ENCODE data around the gene POLR2J3.
"Not testable (repeated sequence)": the region's sequence is repeated elsewhere in the genome, so short reads cannot be mapped to it uniquely, and the experiment has no call there.

The POLR2J3 gene

DNA sequence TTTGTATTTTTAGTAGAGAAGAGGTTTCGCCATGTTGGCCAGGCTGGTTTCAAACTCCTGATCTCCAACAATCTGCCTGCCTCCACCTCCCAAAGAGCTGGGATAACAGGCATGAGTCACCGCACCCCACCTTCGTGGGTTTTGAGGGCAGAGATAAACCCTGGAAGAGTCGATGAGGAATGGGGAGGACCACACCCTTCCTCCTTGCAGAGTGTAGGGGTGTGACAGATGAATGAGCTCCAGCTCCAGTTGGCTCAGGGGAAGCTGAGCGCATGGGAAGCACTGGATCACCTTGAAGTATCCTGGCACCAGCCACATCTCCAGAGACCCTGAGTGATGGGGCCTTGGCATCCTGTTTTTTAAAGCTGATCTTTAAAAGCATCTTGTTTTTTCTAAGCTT, 11.1 kb upstream of the POLR2J3 start:
- not testable (repeated sequence) for DNase-seq (ENCODE audit: low read depth in 3 of 3)

DNA sequence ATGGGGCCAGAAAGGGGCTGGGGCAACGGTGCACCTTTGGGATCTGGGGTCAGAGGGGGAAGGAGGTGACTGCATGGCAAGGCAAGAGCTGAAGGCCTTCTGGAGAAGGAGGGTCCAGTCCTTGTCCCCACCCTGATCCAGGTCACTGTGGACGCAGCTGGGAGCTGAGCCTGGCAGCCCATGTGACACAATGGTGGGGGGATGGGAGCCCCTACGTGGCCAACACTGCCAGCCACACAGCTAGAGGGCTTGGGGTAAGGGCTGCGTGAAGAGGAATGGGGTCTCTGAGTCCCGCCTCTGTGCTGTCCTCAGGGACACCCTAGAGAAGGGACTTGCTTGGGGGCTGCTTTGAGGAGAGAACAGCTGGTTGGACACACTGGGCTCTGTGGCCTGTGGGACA, 9.3 kb upstream of the POLR2J3 start:
- not testable (repeated sequence) for DNase-seq (ENCODE audit: low read depth in 3 of 3)

DNA sequence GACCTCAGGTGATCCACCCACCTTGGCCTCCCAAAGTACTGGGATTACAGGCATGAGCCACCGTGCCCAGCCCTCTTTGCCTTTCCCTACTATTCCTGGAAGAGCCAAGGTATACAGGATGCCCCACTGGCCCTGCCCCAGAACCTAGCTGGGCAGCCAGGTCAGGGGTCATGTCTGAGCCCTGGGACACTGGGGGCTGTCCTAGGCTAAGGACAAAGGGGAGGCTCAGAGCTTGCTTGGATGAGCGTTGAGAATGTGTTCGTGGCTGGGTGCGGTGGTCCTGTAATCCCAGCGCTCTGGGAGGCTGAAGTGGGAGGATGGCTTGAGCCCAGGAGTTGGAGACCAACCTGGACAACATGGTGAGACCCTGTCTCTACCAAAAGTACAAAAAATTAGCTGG, 6.1 kb upstream of the POLR2J3 start:
- DNase-seq (ENCODE audit: low read depth in 3 of 3) = not testable (repeated sequence)

DNA sequence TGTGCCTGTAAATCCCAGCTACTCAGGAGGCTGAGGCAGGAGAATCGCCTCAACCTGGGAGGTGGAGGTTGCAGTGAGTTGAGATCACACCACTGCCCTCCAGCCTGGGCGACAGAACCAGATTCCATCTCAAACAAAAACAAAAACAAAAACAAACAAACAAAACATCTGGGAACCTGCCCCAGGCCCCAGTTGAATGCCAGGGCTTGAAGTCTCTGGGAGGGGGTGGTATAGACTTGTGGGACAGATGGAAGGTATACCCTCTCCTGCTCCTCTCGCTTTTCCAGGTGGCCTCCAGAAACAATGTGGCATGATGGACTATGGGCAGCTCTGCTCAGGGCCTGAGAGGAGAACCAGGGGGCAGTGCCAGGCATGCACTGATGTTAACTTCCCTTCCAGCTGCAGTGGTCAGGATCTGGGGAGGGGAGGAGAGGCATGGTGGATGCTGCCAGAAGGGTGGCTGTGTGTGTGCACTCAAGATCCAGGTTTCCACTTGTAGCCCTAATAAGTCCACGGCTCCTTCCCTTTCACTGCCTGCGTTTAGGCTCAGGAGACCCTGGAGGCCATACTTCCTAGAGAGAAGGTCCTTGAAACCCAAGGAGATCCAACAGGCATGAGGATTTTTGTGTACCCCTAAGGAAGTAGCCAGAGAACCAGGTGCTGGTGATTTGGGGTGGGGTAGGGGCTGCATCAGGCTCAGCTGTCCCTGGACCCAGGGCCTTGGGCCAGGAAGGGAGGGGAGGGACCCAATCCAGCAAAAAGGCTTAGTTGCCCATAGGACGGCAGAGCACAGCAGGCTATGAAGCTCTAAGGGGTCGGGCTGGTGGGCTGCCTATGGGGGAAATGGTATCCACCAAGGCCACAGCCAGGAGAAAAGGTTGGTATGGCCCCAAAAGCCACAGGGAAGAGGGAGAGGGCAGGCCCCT, 5.2 kb upstream of the POLR2J3 start:
- DNase-seq (ENCODE audit: low read depth in 3 of 3) = not testable (repeated sequence)

DNA sequence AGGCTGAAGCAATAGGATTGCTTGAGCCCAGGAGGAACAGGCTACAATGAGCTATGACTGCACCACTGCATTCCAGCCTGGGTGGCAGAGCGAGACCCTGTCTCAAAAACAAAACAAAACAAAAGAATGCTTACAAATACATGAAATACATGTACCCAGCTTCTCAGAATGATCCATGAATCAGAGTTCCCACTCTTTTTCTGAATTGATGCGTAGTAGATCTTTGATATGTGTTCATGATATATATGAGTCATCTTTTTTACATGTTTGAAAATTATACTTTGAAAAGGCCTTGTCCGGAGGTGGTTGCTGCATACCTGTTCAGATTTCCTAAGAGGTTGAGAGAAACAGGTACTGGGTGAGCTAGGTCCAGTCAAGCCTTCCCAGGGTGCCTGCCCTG, 4.0 kb upstream of the POLR2J3 start:
- not testable (repeated sequence) for DNase-seq (ENCODE audit: low read depth in 3 of 3)

DNA sequence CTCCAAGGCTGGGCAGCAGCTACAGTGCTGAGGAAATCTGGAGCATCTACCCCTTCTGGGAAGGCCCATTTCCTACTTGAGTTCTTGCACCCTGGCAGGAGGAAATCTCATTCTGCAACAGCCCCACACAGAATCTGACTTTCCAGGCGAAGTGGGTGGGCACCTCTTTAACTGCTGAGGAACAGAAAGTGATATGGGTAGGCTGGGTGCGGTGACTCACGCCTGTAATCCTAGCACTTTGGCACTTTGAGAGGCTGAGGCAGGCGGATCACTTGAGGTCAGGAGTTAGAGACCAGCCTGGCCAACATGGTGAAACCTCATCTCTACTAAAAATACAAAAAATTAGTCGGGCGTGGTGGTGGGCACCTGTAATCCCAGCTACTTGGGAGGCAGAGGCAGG, 2.2 kb upstream of the POLR2J3 start:
- DNase-seq (ENCODE audit: low read depth in 3 of 3) = not testable (repeated sequence)

DNA sequence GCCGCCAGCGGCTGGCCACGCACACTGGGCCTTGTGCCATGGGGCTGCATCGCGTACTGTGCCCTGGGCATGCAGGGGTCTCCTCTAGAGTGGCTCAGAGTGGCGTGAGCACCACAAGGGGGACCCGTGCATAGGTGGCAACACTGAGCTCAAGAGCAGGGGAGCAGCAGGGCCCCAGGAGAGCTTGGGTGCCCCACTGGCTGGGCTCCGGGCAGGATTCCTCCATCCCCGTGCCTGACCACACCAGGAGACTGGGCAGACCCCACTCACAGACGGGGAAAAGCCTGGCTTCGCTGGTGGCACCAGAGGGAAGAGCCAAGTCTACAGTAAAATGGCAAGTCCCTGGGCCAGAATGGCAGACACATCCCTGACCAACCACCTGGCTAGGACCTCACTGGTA, 3.8 kb downstream of the POLR2J3 start:
- not testable (repeated sequence) for DNase-seq (ENCODE audit: low read depth in 3 of 3)

DNA sequence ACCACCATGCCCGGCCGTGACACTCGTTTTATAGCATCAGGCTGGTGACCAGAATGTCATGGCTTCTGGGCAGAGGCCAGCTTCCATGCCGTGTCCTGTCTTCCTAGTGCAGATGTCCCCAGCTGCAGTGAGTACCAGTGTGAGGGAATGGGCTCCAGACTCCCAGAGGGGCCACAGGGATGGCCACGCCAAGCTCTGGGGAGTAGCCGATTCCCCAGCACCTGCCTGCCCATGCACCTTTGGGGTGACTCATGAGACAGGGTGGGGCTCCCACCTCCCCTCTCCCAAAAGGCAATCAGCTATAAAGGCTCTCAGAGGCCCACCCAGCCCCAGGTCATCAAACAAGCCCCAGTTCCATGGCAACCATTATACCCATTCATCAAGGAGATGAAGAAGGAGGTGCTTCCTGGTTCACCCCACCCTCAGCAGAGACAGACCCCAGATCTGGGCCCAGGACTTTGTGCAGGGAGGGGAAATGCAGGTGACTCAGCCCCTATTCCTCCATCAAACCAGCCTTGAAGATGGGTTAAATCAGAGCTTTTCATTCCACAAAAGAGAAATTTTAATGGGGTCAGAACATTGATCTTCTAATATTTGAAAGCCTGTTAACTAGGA, 21.5 kb downstream of the POLR2J3 start, which contains the start of gene SPDYE2:
SPDYE2 (plus strand) TSS at position 419 of the 615 bp plus-strand sequence. CDS start 2,030 bp downstream, outside the sequence.
- DNase-seq (ENCODE audit: low read depth in 3 of 3) = not testable (repeated sequence)

DNA sequence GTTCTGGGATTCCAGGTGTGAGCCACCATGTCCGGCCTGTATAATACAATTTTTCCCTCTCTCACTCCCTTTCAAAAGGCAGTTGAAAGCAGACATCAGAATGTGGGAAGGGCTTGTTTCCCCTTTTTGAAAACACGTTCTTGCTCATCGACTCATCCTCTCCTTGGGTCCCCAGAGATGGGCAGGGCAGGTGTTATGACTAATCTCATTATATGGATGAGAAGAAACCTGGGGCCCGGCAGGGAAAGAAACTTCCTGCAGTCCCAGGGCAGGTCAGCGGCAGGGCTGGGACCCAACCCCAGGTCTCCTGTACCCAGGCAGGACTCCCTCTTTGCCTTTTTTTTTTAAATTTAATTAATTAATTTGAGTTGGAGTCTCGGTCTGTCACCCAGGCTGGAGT, 26.0 kb downstream of the POLR2J3 start:
- DNase-seq (ENCODE audit: low read depth in 3 of 3) = not testable (repeated sequence)

DNA sequence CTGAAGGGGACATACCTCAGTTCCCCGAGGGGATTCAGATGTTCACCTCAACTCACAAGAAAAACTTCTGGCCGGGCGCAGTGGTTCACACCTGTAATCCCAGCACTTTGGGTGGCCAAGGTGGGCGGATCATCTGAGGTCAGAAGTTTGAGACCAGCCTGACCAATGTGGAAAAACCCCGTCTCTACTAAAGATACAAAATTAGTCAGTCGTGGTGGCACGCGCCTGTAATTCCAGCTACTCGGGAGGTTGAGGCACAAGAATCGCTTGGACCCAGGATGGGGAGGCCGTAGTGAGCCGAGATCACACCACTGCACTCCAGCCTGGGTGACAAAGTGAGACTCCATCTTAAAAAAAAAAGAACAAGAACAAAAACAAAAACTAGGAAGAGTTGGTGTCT, 27.1 kb downstream of the POLR2J3 start:
- not testable (repeated sequence) for DNase-seq (ENCODE audit: low read depth in 3 of 3)

DNA sequence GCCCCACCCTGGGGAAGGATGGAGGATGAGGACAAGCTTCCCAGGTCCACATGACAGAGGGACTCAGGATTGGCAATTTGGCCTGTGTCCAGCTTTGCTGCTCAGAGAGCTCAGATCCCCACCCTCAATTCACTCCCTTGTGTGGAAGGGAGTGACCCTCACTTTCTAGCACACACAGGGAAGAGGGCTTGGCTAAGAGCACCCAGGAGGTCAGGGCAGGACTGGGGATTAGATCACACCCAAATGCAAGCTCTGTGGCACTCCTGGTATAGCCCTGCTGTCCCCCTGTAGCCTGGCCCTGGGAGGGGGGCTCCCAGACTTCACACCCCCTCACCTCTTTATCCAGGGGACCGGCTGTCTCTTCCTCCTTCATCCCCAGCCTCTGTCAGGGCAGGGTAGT, 28.0 kb downstream of the POLR2J3 start:
- DNase-seq (ENCODE audit: low read depth in 3 of 3) = not testable (repeated sequence)

DNA sequence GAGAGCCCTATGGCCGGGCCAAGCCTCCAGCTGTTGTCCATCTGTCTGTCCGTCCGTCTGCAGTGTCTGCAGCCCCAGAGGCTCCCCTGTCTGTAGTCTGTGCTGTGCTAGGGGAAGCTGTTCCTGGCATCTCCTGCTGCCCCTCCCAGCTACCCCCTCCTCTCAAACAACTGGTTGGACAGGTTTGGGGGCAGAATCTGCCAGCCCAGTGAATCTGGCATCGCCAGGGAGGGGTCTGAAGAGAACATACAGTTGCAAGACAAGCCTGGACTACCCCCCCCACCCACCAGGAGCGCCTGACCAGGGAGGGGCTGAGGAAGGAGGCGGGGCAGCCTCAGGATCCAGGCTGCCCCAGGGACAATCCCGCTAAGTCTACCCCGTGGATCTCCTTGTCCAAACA, 28.8 kb downstream of the POLR2J3 start, which contains the start of gene UPK3BL2:
UPK3BL2 (minus strand) TSS at position 101 of the 400 bp plus-strand sequence; CDS start at position 41, 60 bp downstream.
- DNase-seq (ENCODE audit: low read depth in 3 of 3) = not testable (repeated sequence)

DNA sequence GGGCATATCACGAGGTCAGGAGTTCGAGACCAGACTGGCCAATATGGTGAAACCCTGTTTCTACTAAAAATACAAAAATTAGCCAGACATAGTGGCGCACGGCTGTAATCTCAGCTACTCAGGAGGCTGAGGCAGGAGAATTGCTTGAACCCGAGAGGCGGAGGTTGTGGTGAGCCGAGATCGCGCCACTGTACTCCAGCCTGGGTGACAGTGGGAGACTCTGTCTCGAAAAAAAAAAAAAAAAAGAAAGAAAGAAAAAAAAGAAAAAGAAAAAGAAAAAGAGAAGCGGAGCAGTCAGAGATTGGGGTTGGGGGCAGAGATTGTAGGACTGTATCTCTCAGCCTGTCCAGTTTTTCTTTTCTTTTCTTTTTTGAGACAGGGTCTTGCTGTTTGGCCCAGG, 29.6 kb downstream of the POLR2J3 start:
- not testable (repeated sequence) for DNase-seq (ENCODE audit: low read depth in 3 of 3)

DNA sequence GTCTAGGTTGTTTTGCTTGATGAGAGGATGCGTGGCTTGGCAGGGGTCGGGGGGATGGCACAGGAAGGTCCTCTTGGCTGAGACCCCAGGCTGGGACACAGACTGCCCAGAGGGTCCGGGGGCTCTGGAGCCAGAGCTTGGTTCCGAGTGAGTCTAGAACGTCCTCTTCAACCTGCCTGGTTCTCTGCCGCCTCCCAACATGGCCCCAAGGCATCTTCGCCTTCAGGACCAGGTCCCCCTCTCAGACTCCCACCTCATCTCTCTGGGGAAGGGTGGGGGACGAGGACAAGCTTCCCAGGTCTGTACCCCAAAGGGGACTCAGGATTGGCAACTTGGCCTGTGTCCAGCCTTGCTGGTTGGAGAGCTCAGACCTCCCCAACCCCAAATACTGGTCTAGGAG, 30.3 kb downstream of the POLR2J3 start:
- DNase-seq (ENCODE audit: low read depth in 3 of 3) = not testable (repeated sequence)

DNA sequence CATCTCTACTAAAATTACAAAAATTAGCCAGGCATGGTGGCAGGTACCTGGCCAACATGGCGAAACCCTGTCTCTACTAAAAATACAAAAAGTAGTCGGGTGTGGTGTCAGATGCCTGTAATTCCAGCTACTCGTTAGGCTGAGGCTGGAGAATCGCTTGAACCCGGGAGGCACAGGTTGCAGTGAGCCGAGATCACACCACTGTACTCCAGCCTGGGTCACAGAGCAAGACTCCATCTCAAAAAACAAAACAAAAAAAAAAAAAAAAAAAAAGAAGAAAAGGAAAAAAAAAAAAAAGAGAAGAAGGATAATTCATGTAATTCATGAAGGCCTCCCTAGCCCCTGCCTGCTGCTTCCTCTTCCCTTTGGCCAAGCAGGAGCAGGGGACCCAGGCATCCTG, 31.8 kb downstream of the POLR2J3 start:
- DNase-seq (ENCODE audit: low read depth in 3 of 3) = not testable (repeated sequence)

DNA sequence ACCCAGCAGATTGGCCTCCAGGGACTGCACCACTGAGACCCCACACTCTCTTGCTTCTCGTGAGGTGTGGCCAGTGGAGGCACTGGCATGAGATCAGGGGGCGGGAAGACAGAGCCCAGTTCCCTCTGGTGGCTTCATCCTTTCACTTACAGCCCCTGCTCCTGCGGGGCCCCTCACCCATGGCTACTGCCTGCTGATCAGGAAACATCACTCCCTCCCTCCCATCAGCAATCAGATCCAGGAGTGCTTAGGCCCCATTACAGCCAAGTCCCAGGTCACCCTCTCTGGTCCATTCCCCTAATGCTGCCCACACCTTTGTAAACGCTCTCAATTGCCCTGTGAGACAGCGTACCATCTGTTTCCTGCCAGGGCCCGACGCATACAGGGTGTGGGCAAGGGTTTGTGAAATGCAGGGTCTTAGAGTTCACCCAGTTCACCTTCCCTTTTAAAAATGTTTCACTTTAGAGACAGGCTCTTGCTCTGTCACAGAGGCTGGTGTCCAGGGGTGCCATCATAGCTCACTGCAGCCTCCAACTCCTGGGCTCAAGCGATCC, 37.2 kb downstream of the POLR2J3 start:
- DNase-seq (ENCODE audit: low read depth in 3 of 3) = not testable (repeated sequence)

DNA sequence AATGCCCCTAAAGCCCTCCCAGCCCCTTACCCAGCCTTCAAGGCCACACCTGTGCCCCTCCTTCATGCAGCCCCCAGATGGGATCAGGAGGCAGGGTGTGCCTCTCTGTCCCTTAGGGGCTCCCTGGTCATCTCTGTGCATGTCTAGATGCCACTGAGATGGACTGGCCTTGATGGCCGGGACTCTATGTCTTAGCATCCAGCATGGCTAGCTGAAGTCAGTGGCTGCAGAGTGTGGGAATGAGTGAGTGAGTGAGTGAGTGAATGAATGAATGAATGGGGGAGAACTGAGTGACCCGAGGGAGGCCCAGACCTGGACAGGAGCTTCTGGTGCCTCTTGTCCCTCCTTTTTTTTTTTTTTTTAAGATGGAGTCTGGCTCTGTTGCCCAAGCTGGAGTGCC, 40.3 kb downstream of the POLR2J3 start:
- not testable (repeated sequence) for DNase-seq (ENCODE audit: low read depth in 3 of 3)

DNA sequence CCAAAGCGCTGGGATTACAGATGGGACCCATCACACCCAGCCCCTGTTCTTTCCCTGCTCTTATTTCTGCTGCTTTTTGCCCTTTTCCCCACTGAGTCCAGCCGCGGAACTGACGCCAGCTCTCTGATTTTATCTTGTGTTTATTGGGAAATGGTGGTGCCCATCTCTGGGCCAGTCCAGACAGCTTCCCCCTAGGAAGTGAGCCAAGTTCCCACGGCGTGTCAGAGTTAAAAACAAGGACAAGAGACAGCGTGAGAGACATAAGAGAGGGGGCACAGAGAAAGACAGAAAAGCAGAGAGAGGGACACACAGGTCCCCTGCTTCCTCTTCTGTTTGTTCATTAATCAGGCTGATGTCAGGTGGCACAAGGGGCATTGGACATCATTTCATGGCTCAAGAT, 40.8 kb downstream of the POLR2J3 start:
- not testable (repeated sequence) for DNase-seq (ENCODE audit: low read depth in 3 of 3)

DNA sequence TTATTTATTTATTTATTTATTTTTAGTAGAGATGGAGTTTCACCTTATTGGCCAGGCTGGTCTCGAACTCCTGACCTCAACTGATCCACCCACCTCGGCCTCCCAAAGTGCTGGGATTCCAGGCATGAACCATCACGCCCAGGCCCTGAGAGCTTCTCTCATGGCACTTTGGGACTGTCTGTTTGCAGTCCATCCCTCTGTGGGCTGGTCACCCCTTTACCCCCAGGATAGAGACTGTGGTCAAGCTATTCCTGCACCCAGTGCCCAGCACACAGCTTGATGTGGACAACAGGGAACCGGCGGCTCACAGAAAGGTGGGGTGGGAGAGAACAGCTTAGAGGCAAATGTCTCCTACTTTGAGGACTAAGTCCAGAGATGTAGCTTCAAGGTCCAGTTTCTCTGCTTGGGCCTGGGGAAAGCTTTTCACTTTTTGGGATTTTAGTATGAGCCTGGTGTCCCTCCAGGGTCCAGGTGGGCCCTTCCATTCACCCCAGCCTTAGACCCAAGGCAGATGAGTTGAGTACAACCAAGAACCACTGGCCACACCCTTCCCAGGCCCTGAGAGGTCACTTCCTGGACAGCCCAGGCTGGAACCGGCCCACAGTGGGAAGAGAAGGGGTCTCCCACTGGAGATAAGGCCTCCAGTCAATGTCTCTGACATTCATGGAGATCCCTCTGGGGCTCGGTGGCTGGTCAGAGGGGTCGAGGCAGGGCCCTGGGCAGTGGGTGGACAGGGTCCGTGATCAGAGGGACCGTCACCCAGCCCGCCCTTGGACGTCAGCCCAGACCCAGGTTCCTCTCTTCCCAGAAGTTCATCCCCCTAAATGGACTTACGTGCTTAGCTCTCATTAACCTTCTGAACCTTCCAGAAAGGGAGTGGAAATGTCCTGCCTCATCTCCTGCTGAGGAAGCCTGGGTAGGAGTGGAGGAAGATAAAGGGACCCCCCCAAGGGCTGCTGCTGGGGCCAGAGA, 44.3 kb downstream of the POLR2J3 start:
- not testable (repeated sequence) for DNase-seq (ENCODE audit: low read depth in 3 of 3)

DNA sequence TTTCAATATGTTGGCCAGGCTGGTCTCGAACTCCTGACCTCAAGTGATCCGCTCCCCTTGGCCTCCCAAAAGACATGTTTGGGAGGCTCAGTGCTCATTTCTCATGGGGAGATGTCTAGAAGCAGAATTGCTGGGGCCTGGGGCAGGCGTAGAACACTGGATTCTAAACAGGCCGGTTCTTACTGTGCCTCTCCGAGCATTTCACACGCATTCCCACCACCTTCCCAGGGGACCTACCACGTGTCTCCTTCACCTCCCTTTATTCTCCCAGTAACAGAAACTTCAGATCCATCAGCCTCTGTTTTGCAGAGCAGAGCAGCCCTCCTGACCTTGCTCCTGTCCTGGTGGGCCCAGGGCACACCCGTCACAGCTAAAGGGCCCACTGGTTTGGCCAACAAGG, 45.2 kb downstream of the POLR2J3 start:
- not testable (repeated sequence) for DNase-seq (ENCODE audit: low read depth in 3 of 3)

DNA sequence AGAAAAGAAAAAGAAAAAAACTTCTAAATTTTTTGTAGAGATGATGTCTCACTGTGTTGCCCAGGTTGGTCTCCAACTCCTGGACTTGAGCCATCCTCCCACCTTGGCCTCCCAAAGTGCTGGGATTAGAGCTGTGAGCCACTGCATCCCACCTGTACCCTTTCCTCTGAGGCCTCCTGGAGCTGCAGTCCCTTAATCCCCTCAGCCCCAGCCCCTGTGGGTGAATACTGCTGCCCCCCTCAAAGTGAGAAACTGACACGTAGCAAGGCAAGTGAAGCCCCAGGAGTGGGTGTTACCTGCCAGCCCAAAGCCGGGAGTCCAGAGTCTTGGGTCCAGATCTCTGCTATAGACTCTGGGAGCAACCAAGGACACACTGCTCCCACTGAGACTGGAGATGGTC, 47.6 kb downstream of the POLR2J3 start:
- not testable (repeated sequence) for DNase-seq (ENCODE audit: low read depth in 3 of 3)
